ENCODE measurements around the gene SPTBN1.

Gene SPTBN1

GRCh38 chr2:54648256-54648655 is 192.1 kb downstream of the SPTBN1 start:
- TF ChIP-seq, protein P1, sequence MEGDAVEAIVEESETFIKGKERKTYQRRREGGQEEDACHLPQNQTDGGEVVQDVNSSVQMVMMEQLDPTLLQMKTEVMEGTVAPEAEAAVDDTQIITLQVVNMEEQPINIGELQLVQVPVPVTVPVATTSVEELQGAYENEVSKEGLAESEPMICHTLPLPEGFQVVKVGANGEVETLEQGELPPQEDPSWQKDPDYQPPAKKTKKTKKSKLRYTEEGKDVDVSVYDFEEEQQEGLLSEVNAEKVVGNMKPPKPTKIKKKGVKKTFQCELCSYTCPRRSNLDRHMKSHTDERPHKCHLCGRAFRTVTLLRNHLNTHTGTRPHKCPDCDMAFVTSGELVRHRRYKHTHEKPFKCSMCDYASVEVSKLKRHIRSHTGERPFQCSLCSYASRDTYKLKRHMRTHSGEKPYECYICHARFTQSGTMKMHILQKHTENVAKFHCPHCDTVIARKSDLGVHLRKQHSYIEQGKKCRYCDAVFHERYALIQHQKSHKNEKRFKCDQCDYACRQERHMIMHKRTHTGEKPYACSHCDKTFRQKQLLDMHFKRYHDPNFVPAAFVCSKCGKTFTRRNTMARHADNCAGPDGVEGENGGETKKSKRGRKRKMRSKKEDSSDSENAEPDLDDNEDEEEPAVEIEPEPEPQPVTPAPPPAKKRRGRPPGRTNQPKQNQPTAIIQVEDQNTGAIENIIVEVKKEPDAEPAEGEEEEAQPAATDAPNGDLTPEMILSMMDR (IDR thresholded peaks at IDR 0.05), result no peak

DNA sequence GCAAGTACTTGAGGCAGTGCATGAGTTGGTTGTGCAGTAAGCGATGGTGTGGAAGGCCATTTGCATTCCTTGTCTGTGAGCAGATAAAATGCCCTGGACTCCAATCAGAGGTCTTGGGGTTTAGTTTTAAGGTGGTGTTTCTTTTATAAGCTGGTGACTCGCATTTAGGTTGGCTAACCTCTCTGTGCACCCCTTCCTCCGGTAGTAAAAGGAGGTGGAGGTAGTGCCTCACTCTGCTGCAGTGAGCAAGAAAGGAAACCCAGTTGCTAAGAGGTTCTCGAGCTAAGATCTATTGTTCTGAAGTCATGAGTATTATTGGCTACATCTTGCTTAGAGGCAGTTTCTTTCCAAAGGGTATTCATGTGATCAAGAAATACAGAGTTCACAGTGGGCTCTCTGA is 193.1 kb downstream of the SPTBN1 start:
- TF ChIP-seq, protein P1 (IDR thresholded peaks at IDR 0.05), result no peak

DNA sequence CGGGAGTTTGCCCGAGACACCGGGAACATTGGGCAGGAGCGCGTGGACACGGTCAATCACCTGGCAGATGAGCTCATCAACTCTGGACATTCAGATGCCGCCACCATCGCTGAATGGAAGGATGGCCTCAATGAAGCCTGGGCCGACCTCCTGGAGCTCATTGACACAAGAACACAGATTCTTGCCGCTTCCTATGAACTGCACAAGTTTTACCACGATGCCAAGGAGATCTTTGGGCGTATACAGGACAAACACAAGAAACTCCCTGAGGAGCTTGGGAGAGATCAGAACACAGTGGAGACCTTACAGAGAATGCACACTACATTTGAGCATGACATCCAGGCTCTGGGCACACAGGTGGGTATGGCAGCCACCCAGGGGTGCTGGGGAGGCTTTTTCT is 193.5 kb downstream of the SPTBN1 start:
- TF ChIP-seq, protein P1 (IDR thresholded peaks at IDR 0.05), result no peak

DNA sequence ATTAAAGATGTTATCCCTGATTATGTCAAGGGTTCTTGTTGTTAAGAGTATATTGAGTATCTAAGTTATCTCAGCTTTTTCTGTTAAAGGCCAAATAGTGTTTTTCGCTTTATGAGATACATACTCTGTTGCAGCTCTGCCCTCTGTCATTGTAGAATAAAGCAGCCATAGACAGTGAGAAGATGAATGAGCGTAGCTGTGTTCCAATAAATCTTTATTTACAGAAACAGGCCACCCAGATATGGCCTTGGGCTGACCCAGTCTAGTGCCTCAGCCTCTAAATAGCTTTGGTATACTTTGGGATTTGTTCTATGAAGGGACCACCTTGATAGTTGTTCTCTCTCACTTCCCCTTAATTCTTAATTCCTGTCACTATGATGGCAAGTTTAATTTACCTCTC is 194.5 kb downstream of the SPTBN1 start:
- TF ChIP-seq, protein P1 (IDR thresholded peaks at IDR 0.05), result no peak

DNA sequence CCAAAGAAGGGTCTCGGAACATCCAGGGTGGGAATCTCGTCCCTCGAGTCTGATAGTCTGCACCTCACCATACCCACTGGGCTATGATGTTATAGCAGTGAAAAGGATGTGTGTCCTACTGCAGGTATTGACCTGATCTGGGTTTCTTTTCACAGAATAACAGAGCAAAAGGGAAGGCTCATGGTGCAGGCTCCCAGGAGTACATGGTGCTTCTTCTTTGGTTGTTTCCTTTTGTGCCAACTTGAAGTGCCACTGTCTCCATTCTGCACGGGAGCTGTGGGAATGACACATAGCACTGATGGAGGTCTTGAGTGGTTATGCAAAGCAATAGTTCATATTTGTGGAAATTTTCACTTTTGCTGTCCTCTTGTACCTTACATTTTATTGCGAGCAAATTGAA is 195.2 kb downstream of the SPTBN1 start:
- TF ChIP-seq, protein P1 (IDR thresholded peaks at IDR 0.05), result no peak

DNA sequence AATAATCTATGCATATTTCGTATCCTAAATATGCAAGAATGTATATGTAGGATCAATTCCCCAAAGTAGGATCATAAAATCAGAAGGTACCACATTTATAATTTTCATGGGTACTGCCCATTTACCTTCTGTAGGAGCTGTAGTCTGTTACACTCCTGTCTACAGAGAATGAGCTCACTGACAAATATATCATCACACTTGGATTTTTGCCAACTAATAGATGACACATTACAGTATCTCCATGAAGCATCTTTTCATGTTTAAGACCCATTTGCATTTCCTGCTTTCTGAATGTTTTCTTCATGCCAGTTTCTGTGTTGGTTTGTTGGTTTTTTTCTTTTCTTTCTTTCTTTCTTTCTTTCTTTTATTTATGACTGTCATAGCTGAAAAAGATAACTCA is 196.4 kb downstream of the SPTBN1 start:
- TF ChIP-seq, protein P1 (IDR thresholded peaks at IDR 0.05), result no peak

GRCh38 chr2:54653572-54654204 is 197.6 kb downstream of the SPTBN1 start:
- TF ChIP-seq, protein P1 (IDR thresholded peaks at IDR 0.05), result no peak
